NCI-H345 treated with DMSO at 0.1 percent for 48 hours (cell line): ENCODE measurements around the gene HERC6.
"Not testable (repeated sequence)": the region's sequence is repeated elsewhere in the genome, so short reads cannot be mapped to it uniquely, and the experiment has no call there.

Experiments
- DNase-seq: peaks from one replicate; lab custom pipeline; 2025; ENCODE audit not compliant: unreplicated experiment; lab: John Stamatoyannopoulos, UW

The HERC6 gene

DNA sequence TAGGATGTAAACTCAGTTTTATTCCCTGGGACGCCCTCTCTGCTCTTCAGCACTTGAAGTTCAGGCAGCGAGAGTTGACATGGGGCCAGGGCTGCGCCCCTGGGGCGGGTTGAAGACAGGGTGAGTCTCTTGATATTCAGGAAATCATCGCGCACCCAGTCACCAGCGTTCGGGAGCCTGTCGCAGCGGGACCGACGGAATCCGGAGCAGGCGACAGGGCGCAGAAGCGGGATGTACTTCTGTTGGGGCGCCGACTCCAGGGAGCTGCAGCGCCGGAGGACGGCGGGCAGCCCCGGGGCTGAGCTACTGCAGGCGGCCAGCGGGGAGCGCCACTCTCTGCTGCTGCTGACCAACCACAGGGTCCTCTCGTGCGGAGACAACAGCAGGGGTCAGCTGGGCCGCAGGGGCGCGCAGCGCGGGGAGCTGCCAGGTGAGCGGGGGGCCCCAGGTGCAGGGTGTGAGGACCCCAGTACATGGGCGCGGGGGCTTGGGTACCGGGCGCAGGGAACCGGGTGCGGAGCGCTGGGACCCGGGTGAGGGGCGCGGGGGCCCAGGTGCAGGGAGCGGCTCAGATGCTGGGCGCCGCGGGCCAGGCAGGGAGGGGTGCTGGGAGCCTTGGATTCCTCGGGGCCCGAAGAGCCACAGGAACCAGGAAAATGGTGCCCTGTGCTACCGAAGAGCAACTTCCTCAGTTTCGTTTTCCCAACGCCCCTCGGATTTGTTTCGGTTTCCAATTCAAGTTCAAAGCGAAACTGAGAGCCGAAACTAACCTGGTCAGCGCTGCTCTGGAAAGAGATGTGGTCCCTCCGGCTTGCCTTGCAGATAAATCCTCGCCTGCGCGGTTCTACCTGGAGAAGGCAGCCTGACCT is at the start of gene HERC6:
HERC6 (plus strand) TSS at position 162 of the 869 bp plus-strand sequence; CDS start at position 232, 70 bp downstream.
- peak; percentile 59 for DNase-seq

DNA sequence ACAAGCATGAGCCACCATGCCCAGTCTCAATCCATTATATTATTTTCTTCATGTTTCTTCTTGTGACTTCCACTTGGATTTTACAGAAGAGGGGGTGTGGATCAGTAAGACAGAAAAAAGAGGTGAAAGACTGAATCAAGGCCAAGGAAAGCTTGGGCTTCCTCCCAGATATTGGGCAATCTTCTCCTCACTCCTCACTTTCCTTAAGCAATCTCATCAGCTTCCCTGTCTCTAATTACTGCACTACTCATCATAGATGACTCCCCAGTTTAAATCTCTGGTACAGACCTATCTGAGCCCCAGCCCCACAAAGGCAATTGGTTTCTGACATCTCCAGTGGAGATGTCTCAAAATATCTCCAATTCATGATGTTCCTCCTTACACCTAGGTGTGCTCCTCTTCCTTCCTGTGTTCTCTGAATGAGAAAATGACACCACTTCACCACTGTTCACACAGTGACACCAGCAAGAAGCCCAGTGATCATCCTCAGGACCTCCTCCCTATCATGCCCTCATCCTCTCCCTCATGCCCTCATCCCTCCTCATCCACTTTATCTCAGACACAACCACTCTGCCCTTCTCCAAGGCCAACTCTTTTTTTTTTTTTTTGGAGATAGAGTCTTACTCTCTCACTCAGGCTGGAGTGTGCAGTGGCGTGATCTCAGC is 44.8 kb upstream of the HERC6 start:
- no peak for DNase-seq

DNA sequence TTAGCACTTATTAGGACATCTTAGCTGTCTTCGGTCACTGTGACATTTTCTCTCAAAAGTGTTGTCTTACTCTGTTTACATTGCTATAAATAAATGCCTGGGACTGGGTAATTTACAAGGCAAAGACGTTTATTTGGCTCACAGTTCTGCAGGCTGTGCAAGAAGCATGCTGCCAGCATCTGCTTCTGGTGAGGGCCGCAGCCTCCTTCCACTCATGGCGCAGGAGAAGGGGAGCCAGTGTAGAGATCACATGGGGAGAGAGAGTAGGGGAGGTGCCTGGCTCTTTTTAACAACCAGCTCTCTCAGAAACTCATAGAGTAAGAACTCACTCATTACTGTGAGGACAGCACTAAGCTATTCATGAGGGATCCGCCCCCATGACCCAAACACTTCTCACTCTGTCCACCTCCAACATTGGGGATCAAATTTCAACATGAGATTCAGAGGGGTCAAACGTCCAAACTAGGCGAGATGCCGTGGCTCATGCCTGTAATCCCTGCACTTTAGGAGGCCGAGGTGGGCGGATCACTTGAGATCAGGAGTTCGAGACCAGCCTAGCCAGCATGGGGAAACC is 43.5 kb upstream of the HERC6 start:
- no peak for DNase-seq

DNA sequence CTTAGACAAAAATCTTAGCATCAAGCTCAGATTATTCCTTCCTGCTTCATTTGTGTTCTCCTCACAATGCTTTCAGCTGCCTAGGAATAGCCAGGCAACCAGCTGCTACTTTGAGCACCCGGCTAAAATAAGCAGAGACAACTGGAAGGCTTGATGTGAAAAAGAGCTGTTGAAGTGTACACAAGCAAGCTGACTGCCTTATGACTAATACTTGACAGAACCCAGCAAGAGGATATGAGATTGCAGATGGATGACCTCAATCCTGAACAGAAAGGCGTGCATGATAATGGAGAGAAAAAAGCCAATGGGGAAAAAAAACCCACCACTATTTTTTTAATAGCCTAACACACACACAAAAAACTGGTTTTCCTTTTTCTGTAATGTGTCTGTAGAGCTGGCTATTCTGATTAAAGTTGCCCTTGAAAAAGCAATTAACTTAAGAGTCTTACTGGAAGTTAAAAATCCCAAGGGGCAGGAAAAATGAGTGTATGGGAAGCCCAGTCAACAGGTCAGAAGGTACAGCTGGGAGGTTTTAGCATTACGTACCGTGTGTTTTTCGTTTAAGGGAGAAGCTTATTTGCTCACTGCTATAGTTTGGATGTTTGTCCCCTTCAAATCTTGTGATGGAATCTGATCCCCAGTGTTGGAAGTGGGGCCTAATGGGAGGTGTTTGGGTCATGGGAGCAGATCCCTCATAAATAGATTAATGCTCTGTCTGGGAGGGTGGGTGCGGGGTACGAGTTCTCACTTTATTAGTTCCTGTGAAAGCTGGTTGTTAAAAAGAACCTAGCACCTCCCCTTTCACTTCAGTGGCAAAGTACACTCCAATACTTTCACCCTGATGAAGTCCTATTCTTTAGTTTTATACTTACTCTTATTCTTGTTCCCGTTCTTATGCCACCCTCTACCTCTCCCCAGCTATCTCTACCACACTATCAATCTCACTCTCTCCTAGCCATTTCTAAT is 37.1 kb upstream of the HERC6 start:
- DNase-seq = peak; percentile 3

DNA sequence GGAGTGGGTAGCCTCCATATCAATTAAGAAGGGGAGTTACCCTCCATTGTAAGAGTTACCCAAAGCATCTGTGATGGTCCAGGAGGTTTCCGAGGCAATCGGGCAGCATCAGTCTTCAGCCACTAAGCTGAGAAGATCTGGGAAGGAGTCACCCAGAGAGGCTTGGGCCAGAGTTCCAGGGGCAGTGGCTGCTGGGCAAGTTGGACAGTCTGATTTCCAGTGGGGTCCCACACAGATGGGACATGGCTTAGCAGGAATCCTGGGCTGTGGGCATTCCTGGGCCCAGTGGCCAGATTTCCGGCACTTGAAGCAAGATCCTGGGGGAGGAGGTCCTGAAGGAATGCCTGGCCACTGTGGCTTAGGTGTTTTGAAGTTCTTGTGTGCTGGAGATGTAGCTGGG is 31.8 kb upstream of the HERC6 start:
- DNase-seq = not testable (repeated sequence)

DNA sequence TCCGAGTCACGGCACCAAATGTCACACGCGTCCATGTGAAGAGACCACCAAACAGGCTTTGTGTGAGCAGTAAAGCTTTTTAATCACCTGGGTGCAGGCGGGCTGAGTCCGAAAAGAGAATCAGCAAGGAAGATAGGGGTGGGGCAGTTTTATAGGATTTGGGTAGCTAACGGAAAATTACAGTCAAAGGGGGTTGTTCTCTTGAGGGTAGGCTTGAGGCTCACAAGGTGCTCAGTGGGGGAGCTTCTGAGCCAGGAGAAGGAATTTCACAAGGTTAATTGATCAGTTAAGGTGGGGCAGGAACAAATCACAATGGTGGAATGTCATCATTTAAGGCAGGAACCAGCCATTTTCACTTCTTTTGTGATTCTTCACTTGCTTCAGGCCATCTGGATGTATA is 29.9 kb upstream of the HERC6 start:
- DNase-seq = not testable (repeated sequence)

DNA sequence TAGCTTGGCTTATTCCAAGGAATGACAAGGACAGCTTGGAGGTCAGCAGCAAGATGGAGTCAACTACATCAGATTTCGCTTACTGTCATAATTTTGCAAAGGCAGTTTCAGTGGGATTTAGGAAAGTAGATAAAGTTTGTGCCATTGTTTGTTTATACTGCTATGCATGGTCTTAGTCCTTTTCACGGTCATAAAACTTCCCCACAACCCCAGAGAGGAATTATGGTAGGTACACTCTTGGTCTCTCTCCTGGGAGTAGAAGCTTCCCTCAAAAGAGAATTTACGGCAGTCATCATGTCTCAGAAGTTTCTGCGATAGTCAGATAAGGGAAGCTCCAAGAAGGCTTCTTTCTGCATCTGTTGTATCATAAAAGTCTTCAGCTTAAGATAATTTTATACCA is 27.9 kb upstream of the HERC6 start:
- no peak for DNase-seq

DNA sequence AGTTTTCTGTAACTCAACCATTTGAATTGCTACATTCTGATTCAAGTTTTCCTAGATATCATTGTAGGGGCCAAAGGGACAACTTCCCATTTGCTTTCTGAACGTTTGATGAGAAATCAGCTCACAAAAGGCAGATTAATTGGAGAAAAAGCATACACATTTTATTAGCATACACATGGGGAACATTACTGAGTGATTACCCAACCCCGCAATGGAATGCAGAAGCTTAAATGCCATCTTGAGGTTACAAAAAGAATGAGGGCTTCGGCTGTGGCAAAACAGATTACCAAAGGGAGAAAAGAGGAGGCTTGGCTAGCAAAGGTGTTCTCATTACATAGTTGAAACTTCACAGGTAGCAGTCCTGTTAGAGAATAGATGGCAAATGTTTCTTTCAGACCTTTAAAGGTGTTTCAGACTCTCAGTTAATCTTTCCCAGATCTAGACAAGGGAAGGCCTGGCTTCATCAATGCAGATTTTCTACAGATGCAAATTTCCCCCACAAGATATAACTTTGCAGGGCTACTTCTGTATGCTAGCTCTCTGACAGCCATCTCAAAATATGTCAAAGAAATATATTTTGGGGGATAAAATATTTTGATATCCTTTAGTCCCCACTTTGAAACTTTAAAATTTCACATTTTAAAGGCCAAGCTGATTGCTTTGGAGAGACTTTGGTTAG is 26.5 kb upstream of the HERC6 start:
- no peak for DNase-seq

DNA sequence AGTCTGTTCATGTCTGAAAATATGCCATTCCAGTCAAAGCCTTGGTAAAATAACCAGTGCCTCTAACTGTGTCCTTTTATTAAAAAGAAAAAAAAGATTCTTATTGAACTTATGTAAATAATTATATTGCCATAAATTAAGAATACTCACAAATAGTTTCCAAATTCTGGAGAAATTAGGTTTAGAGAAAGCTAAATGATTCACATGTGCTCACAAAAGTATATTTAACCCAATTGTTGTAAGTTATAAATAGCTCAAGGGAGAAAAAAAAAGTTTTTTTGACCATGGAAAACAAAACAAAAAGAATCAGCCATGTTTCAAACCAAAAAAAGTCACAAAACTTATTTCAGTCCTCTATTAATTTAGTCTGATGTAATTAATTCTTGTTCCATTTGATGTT is 25.3 kb upstream of the HERC6 start:
- DNase-seq = no peak

DNA sequence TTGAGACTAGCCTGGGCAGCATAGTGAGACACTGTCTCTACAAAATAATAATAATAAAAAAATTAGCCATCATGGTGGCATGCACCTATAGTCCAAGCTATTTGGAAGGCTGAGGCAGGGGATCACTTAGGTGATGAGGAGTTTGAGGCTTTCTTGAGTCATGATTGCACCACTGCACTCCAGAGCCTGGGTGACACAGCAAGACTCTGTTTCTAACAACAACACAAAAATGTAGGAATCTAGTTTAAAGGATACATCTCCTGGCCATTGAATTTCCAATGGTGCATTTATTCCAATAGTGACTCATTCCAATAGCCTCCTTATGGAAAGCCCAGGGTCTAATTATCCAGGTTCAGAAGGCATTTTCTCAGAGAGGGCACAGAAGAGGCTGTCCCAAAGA is 21.9 kb upstream of the HERC6 start:
- DNase-seq = no peak

DNA sequence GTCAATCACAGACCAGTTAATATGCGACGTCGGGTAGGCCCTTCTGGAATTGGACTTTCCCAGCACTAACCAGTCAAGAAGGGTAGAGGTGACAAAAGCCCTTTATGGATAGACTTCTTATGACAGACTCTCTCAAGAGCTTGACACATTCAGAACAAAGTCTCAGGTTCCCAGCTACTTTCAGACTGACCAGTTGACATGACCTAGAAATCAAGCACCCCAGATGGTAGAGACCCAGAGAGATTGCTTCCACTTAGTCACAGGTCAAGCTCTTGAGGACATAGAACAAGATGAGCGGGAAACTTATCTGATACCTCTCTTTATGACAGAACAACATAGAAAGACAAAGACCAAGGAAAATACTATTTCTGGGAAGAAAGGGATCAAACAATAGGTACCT is 21.4 kb upstream of the HERC6 start:
- DNase-seq = no peak

DNA sequence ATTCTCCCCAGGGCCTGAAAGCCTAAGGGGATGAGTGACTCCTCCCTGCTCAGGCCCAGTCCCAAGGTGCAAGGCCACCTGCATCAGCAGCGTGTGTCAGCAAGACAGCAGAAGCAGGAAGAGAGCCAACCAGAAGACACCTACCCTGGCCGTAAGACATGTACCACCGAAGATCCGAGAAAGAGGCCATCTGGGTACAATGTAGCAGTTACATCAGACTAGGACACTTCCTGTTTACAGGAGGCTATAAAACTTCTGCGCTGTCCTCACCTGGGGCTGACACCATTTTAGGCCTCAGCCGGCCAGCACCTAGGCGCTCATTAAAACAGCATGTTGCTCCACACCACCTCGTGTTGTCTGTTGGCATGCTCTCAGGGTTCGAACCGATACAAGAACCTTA is 19.1 kb upstream of the HERC6 start:
- DNase-seq = no peak

DNA sequence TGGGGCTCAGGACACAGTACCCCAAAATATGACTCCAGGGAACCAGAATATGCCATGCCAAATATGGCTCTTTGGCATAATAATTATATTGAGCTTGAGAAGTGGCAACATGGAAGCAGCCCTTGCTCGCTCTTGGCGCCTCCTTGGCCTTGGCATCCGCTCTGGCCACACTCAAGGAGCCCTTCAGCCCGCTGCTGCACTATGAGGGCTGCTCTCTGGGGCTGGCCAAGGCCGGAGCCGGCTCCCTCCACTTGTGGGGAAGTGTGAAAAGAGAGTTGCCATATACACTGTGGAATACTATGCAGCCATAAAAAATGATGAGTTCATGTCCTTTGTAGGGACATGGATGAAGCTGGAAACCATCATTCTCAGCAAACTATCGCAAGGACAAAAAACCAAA is 18.4 kb upstream of the HERC6 start:
- no peak for DNase-seq

DNA sequence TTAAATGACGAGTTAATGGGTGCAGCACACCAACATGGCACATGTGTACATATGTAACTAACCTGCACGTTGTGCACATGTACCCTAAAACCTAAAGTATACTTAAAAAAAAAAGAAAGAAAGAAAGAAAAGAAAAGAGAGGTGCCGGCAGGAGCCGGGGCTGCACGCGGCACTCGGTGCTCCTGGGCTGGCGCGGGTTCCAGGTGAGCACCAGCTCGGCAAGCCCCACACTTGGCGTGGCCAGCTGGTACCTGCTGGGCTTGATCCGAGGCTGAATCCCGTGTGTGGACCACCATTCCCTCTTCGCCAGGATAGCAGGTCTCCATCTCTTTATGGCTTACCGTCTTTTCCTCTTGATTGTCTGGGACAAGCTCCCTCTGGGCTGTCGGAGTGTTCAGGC is 17.9 kb upstream of the HERC6 start:
- DNase-seq = no peak

DNA sequence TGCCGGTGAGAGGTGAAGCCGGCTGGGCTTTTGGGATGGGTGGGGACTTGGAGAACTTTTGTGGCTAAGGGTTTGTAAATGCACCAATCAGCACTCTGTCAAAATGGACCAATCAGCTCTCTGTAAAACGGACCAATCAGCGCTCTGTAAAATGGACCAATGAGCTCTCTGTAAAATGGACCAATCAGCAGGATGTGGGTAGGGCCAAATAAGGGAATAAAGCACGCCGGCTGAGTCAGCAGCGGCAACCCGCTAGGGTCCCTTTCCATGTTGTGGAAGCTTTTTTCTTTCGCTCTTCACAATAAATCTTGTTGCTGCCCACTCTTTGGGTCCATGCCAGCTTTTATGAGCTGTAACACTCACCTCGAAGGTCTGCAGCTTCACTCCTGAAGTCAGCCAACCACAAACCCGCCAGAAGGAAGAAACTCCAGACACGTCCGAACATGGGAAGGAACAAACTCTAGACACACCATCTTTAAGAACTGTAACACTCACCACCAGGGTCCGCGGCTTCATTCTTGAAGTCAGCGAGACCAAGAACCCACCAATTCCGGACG is 17.4 kb upstream of the HERC6 start:
- not testable (repeated sequence) for DNase-seq

DNA sequence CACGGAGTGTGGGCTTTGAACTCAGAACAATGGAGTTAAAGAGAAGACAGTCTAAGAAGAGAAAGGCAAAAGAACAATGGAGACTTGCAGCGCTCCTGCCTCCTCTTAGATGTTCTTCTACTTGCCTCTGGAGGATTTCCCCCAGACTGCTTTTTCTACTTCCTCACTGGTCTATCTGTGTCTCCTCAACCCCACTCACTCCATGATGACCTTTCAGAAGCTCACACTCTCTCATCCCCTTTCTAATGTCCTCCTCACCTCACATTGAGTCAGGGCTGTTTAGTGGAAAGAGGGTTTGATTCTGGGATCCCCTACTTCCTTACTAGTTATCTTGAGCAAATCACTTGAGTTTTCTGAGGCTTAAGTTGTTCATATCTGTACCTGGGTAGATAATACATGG is 12.2 kb upstream of the HERC6 start:
- no peak for DNase-seq

DNA sequence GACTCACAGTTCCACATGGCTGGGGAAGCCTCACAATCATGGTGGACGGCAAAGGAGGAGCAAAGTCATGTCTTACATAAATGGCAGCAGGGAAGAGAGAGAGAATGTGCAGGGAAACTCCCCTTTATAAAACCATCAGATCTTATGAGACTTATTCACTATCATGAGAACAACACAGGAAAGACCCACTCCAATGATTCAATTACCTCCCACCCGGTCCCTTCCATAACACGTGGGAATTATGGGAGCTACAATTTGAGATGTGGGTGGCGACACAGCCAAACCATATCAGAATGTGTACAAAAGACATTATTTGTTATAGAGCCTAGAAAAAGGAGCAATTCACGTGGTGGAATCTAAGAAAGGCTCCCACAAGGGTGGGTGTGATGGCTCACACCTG is 10.8 kb upstream of the HERC6 start:
- DNase-seq = no peak

DNA sequence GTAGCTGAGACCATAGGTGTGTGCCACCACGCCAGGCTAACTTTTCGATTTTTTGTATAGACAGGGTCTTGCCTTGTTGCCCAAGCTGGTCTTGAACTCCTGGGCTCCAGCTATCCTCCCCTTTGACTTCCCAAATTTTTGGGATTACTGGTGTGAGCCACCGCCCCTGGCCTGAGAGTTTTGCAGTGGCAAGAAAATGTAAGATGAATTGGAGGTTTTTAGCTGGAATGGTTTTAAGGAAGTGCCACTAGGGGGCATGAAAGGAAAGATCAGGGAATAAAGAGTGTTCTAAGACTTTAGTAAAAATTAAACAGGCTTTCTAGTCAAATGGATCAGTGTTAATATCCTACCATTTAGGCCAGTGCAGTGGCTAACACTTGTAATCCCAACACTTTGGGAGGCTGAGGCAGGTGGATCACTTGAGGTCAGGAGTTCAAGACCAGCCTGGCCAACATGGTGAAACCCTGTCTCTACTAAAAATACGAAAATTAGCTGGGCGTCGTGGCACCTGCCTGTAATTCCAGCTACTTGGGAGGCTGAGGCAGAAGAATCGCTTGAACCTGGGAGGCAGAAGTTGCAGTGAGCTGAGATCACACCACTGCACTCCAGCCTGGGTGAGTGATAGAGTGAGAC is 9.4 kb upstream of the HERC6 start:
- DNase-seq = not testable (repeated sequence)

DNA sequence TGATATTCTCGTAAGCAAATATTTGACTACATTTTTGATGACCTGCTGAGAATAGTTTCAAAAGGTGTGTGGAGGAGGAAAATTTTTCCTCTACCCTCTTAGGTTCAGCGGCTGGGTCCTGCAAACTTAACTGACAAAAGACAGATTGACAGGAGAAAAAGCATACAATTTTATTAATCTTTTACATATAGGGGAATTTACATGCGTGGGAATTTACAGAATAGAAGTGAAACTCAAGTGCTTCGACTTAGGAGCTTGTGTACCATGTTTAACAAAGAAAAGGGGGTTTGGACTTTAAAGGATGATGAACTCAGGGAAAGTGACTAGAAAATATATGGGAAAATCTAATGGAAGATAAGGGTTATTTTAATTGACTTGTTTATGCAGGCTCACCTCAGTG is 2.5 kb downstream of the HERC6 start:
- no peak for DNase-seq

DNA sequence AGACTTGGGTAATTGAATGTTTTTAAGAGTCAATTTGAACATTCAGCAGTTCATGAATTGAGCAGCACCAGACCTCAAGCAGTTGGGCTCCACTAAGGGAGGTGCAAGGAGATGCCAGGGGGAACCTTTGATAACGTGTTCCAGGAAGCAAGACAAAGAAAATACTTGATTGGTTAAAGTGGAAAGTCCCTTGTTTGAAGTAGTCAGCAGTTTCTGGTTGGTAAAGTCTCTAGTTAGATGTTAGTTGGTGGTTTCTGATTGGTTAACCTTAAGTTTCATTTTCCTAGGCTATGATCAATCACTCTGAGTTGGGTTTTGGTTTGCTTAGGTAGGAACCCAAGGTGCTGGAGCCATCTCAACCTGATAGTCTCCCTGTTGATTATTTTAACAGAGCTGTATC is 4.0 kb downstream of the HERC6 start:
- DNase-seq = no peak
